Activated gamma-delta T cell (primary cell): Measurements from ENCODE around the gene CAPZA2.
"Not testable (repeated sequence)": the region's sequence is repeated elsewhere in the genome, so short reads cannot be mapped to it uniquely, and the experiment has no call there.

Experiments used
- DNase-seq: peaks from one replicate; lab custom pipeline; 2025; lab: John Stamatoyannopoulos, UW
- total RNA-seq, 2 donors: gene quantifications; one replicate each; lab custom pipeline; 2026; lab: John Stamatoyannopoulos, UW

Gene CAPZA2
- total RNA-seq = 95.3 to 102 reads per million in 2 donors

- DNase-seq = peak; percentile 96
These were observed at the start of gene CAPZA2 for GRCh38 chr7:116862234-116862950. CAPZA2 (plus strand) TSS chr7:116862587; CDS start chr7:116862612, 25 bp downstream.

- no peak for DNase-seq
These were observed 49.5 kb upstream of the CAPZA2 start for GRCh38 chr7:116812860-116813259.

GRCh38 chr7:116813371-116813770 lies 49.0 kb upstream of the CAPZA2 start:
- not testable (repeated sequence) for DNase-seq

GRCh38 chr7:116815041-116815440 lies 47.3 kb upstream of the CAPZA2 start:
- no peak for DNase-seq

GRCh38 chr7:116820149-116820548 lies 42.2 kb upstream of the CAPZA2 start:
- DNase-seq = no peak

- DNase-seq = not testable (repeated sequence)
These were observed 40.7 kb upstream of the CAPZA2 start for GRCh38 chr7:116821647-116822046.

GRCh38 chr7:116824449-116824848 lies 37.9 kb upstream of the CAPZA2 start:
- DNase-seq = no peak

- no peak for DNase-seq
These were observed 34.1 kb upstream of the CAPZA2 start for GRCh38 chr7:116828281-116828680.

GRCh38 chr7:116829041-116829440 lies 33.3 kb upstream of the CAPZA2 start:
- no peak for DNase-seq

- DNase-seq = no peak
These were observed 32.9 kb upstream of the CAPZA2 start for GRCh38 chr7:116829493-116829892.

GRCh38 chr7:116832692-116833091 lies 29.7 kb upstream of the CAPZA2 start:
- DNase-seq = no peak

GRCh38 chr7:116834815-116835504 lies 27.4 kb upstream of the CAPZA2 start:
- DNase-seq = no peak

- DNase-seq = no peak
These were observed 26.3 kb upstream of the CAPZA2 start for GRCh38 chr7:116836048-116836447.

GRCh38 chr7:116836911-116837310 lies 25.5 kb upstream of the CAPZA2 start:
- DNase-seq = no peak

GRCh38 chr7:116837586-116837985 lies 24.8 kb upstream of the CAPZA2 start:
- DNase-seq = no peak

- DNase-seq = no peak
These were observed 22.1 kb upstream of the CAPZA2 start for GRCh38 chr7:116840256-116840655.

- DNase-seq = no peak
These were observed 20.0 kb upstream of the CAPZA2 start for GRCh38 chr7:116842371-116842770.

GRCh38 chr7:116843378-116843777 lies 19.0 kb upstream of the CAPZA2 start:
- no peak for DNase-seq

- no peak for DNase-seq
These were observed 11.2 kb upstream of the CAPZA2 start for GRCh38 chr7:116851175-116851574.

GRCh38 chr7:116851671-116852070 lies 10.7 kb upstream of the CAPZA2 start:
- DNase-seq = no peak

GRCh38 chr7:116854132-116854531 lies 8.3 kb upstream of the CAPZA2 start:
- DNase-seq = no peak

- no peak for DNase-seq
These were observed 5.3 kb upstream of the CAPZA2 start for GRCh38 chr7:116857052-116857451.

GRCh38 chr7:116859323-116859722 lies 3.1 kb upstream of the CAPZA2 start:
- DNase-seq = no peak
